ENCODE measurements around the gene UNK.
"Not testable (repeated sequence)": the region's sequence is repeated elsewhere in the genome, so short reads cannot be mapped to it uniquely, and the experiment has no call there.

The UNK gene

GRCh38 chr17:75774471-75774990 lies 10.1 kb upstream of the UNK start:
- DNase-seq (ENCODE audit: low read depth): no peak

DNA sequence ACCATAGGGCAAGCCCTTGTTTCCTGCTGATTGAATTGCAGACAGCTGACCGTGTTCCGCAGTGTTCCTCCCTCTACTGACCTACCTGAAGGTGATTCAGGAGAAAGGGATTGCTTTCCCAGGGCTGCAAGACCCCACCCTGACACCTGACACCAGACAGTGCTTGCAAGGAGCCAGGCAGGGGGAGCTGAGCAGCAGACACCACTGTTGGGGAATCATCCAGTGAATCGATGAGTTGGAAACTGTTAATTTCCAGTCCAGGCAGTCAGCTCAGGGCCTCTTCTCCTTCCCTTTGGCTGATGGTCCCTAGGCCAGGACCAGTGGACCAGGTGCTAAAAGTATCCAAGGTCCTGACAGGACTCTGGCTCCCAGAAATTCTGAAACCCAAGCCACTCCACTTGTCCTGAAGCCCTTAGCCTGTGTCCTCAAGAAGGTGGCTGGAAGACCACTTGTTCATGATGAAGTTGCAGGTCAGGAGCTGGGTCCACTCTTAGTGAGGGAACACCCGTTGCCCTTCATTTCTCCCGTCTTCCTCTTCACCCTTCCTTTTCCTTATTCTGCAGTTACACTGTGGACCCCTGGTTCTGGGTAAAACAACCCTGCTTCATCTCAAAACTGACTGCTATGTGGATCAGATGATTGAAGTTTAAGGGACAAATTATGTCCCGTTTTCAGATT lies 9.5 kb upstream of the UNK start:
- no peak for DNase-seq (ENCODE audit: low read depth)

- no peak for DNase-seq (ENCODE audit: low read depth)
These were observed 8.0 kb upstream of the UNK start for GRCh38 chr17:75776386-75777295.

DNA sequence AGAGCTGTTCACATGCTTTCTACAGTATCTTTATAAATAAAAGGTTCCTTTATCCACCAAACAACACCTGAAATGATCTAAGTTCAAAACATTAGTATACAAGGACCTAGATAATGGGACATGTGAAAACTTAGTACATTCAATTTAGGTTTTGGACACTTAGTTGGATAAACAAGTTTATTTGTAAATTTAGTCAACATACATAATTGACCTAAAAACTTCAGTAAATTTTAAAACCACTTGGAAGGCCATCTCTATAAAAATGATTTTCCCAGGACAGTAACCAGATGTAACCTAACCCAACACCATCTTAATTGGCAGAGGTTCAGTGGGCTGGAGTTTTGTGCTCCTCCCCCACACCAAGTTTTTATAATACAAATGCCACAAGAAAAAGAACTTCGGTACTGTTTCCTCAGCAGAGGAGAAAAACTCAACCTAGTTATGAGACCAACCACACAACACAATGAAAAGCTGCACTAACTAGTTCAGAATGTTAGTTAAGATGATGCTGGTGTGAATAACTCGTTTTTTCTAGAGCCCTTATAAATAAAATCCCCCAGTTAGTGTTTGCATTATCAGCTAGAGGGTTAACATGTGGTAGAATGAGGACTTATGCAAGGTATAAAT lies 7.2 kb upstream of the UNK start:
- no peak for DNase-seq (ENCODE audit: low read depth)

GRCh38 chr17:75778066-75778860 lies 6.3 kb upstream of the UNK start:
- DNase-seq (ENCODE audit: low read depth): not testable (repeated sequence)

DNA sequence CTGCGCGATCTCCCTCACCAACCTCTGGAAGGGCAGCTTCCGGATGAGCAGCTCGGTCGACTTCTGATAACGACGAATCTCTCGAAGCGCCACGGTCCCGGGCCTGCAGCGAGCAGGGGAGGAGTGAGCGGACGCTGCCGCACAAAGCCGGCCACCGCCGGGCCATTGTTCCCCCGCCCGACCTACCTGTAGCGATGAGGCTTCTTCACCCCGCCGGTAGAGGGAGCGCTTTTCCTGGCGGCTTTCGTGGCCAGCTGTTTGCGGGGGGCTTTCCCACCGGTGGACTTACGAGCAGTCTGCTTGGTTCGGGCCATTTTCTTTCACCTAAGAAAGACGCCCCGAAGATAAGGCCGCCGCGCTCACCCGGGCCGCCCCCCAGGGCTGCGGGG lies 5.8 kb upstream of the UNK start:
- DNase-seq (ENCODE audit: low read depth): no peak

- peak; percentile 100 for DNase-seq (ENCODE audit: low read depth)
These were observed 5.2 kb upstream of the UNK start for GRCh38 chr17:75779250-75779986.

GRCh38 chr17:75779987-75780889 lies 4.4 kb upstream of the UNK start:
- DNase-seq (ENCODE audit: low read depth): no peak

- DNase-seq (ENCODE audit: low read depth): peak; percentile 36
These were observed 1.4 kb upstream of the UNK start for GRCh38 chr17:75783069-75783783.

- DNase-seq (ENCODE audit: low read depth): no peak
These were observed 668 bp upstream of the UNK start for GRCh38 chr17:75783803-75784472.

DNA sequence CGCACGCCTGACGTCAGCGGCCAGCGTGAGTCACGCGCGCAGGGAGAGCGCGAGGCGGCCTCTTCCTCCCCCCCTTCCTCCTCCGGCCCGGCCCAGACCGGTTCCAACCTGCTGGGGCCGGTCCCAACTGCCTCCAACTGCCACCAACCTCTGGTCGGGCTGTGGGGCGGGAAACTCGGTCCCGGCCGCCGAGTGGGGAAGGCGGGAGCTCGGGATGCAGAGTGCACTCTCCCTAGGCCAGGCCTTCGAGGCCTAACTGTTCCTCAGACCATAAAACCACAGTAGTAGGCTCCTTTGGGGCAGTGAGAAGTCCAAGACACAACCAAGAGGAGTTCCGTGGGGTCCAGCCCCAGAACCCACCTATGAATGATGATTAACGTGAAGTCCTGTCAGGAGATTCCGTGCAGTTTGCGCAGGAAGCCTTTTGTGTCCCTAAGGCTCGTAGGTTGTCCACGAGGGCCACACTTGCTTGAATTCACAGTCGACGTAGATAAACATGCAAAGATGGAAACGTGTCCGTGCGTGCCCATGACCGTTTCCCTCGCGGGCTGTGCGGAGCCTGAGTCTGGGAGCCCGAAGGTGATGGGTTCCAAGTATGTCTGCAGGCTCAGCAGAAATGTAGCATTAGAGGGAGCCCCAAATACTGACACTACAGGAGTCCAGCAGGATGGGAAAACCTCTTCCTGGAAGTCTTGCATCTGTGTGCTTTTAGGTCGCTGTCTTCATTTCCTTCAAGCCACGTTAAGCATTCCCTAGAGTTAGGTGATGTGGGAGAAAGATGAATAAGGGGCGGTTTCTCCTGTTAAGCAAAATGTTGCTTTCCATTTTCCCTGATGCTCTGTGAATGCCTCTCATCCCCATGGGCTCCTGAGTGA lies 647 bp downstream of the UNK start:
- peak; percentile 77 for DNase-seq (ENCODE audit: low read depth)

DNA sequence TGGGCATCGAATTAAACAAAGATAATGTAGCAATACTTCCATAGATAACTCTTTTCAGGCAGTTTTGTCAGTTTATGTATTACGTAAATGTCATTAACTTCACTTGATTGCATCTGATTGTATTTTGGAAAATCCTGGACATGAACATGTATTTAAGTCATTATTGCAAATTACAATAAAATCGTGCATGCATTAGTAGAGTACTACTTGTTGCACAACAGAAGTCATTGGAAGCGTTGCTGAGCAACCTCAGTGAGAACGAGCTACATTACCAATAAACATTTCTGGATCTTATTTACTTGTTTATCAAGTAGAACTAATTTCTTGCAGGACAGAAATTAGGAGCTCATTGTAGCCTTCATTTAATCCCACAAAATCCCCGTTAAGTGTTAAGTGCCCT lies 6.6 kb downstream of the UNK start:
- no peak for DNase-seq (ENCODE audit: low read depth)

GRCh38 chr17:75793460-75793859 lies 8.9 kb downstream of the UNK start:
- no peak for DNase-seq (ENCODE audit: low read depth)

DNA sequence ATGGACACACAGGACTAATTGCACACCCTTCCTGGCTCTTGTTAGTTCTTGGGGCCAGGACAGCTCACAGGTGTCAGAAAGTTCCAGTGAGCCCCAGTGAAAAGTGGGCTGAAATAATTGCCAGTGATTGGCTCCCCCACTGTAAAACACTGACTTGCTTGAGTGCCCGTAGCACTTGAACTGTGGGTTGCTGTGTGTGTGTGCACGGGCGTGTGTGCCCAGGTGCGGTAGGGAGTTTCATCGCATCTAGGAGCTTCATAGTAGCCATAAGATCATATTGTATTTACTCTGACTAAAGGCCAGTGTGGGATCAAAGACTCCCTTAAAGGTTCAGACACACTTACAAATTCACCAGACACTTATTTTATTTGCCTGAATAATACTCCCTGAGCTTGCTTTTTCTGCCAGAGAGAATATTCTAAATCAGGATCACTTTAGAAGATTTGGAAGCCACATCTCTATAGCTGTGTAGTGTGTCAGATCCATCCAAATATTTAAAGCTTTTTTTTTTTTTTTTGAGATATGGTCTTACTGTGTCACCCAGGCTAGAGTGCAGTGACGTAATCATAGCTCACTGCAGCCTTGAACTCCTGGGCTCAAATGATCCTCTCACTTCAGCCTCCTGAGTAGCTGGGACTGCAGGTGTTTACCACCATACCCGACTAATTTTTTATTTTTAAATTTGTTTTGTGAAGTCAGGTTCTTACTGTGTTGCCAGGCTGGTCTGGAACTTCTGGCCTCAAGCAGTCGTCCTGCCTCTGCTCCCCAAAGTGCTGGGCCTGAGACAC lies 11.4 kb downstream of the UNK start:
- DNase-seq (ENCODE audit: low read depth): no peak

GRCh38 chr17:75799402-75799801 lies 14.8 kb downstream of the UNK start:
- DNase-seq (ENCODE audit: low read depth): no peak

- no peak for DNase-seq (ENCODE audit: low read depth)
These were observed 19.3 kb downstream of the UNK start for GRCh38 chr17:75803883-75804282.

All from GM04504 (cell line).